ENCODE measurements around the gene CD2AP. TPM values are rescaled to one million over a fixed set of nuclear protein-coding genes. Genes with fewer than 3 reads are reported as not detected.

CD2AP gene
- total RNA-seq, 4 donors from 2014 or later, result 21.1 to 27.3 (median 22.9) TPM

- TF ChIP-seq, protein P1, sequence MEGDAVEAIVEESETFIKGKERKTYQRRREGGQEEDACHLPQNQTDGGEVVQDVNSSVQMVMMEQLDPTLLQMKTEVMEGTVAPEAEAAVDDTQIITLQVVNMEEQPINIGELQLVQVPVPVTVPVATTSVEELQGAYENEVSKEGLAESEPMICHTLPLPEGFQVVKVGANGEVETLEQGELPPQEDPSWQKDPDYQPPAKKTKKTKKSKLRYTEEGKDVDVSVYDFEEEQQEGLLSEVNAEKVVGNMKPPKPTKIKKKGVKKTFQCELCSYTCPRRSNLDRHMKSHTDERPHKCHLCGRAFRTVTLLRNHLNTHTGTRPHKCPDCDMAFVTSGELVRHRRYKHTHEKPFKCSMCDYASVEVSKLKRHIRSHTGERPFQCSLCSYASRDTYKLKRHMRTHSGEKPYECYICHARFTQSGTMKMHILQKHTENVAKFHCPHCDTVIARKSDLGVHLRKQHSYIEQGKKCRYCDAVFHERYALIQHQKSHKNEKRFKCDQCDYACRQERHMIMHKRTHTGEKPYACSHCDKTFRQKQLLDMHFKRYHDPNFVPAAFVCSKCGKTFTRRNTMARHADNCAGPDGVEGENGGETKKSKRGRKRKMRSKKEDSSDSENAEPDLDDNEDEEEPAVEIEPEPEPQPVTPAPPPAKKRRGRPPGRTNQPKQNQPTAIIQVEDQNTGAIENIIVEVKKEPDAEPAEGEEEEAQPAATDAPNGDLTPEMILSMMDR (IDR thresholded peaks at IDR 0.05), result no peak
- no peak for ATAC-seq (ENCODE audit: low FRiP score)
- DNase-seq (ENCODE audit: low spot score), result no peak
Measured at GRCh38 chr6:47452899-47453298, 24.7 kb upstream of the CD2AP start.

DNA sequence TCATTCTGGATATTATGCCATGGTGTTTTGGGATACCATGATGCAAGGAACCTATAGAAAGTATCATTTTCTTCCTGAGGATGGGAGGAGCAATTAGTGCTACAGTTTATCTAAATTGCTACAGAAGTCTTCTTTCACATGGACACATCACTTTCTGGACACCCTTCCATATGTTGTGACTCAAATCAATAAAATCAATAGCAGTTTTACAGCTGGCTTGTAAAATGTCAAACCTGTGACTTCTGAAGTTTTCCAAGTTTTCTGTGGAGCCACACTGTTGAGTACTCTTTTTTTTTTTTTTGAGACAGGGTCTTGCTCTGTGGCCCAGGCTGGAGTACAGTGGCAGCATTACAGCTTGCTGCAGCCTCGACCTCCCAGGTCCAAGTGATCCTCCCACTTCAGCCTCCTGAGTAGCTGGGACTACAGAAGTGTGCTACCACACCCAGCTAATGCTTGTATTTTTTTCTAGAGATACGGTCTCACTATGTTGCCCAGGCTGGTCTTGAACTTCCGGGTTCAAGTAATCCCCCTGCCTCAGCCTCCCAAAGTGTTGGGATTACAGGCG, 24.1 kb upstream of the CD2AP start:
- DNase-seq (ENCODE audit: low spot score) (no peak), ATAC-seq (ENCODE audit: low FRiP score) (no peak)
- TF ChIP-seq, protein P1 (IDR thresholded peaks at IDR 0.05), result no peak

DNA sequence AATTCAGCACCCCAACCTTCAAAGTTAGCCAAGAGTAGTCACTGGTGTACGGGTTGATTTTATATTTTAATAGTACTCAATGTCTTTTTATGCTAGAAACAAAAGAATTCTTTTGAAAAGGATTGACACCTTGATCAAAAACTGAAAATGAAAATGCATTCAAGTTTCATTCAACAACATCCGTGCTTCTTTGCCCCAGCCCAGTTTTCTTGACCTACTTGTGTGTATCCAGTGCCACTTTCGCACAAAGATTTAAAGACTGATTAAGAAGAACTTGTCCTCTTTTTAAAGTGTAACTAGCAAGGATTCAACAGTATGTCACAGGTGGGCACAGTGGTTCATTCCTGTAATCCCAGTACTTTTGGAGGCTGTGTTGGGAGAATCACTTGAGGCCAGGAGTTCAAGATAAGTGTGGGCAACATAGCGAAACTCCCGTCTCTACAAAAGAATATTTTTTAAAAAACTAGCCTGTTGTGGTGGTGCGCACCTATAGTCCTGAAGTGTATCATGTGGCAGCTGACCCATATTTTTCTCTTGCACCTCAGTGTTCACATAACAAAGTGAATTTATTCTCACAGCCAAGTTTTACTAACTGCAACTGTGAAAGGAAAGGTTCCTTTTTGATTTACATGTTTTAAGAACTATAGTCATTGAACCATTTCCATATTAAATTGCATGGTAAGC, 22.7 kb upstream of the CD2AP start:
- DNase-seq (ENCODE audit: low spot score), result no peak
- ATAC-seq (ENCODE audit: low FRiP score), result no peak
- TF ChIP-seq, protein P1 (IDR thresholded peaks at IDR 0.05), result no peak

DNA sequence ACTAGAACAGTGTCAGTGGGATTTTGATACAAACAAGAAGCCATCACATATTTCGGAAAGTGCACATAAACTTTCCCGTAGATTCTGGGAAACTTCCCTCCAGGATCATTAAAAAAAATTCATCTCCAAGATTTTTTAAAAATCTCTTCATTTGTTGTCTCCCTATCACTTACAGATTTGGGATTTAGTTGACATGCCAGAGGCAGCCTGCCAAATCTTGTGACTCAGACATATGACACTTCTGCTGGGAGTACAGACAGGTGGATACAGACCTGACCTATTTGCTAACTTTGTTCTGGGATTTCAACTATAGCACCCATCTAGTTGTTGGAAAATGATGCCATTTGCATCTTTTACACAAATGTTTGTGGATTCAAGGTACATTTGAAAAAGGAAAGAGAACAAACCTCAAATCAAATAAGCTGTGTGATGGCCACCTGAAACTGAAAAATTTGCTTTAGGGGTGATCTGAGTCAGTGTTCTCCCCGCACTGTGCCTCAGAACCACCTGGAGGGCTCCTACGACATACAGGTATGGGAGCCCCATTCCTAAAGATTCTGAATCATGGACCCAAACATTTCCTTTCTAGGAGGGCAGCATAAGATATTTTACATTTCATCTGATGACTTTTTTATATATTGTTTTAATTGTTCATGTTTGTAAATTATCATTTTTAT, 21.9 kb upstream of the CD2AP start:
- DNase-seq (ENCODE audit: low spot score) (no peak), ATAC-seq (ENCODE audit: low FRiP score) (no peak)
- TF ChIP-seq, protein P1 (IDR thresholded peaks at IDR 0.05), result no peak

- DNase-seq (ENCODE audit: low spot score) (no peak), ATAC-seq (ENCODE audit: low FRiP score) (no peak)
- TF ChIP-seq, protein P1 (IDR thresholded peaks at IDR 0.05), result no peak
Measured at GRCh38 chr6:47456536-47456975, 21.0 kb upstream of the CD2AP start.

DNA sequence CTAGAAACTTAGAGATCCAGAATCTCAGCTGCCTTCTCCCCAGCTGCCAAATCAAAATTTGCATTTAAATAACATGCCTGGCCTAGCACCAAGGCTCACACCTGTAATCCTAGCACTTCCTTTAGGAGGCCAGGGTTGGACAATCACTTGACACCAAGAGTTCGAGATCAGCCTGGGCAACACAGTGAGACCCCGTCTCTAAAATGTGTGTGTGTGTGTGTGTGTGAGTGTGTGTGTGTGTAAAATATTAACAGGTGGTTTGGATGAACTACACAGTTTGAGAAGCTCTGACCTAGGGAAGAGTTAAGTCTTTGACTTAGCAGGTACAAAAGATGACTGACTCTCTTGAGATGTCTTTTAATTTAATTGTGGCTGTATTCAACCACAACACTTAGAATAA, 20.2 kb upstream of the CD2AP start:
- no peak for ATAC-seq (ENCODE audit: low FRiP score)
- TF ChIP-seq, protein P1 (IDR thresholded peaks at IDR 0.05), result no peak
- no peak for DNase-seq (ENCODE audit: low spot score)
